ENCODE results near the gene ECPAS. TPM values are rescaled to one million over a fixed set of nuclear protein-coding genes. Genes with fewer than 3 reads are reported as not detected.

ECPAS gene
- polyA plus RNA-seq, 1 donor from 2014 or later: 42.6 TPM

- H2AFZ ChIP-seq (ENCODE audit: low read depth, low read length): no peak overlapping the region
- no peaks in the 10 kb centered on the region for H3K9me3 ChIP-seq (ENCODE audit: low read length)
- H3K27ac ChIP-seq (ENCODE audit: low read length): no peak overlapping the region
- no peaks in the 10 kb centered on the region for H3K27me3 ChIP-seq (ENCODE audit: insufficient read depth, low read depth, low read length)
- no peaks in the 10 kb centered on the region for H3F3A ChIP-seq (ENCODE audit: insufficient read depth, low read length, poor library complexity, severe bottlenecking)
- peaks cover 11% of the 10 kb centered on the region for H3K36me3 ChIP-seq (ENCODE audit: insufficient read depth, low read length)
- TF ChIP-seq MXI1 (conservative IDR thresholded peaks at IDR 0.05; ENCODE audit: poor library complexity, severe bottlenecking) (no peak), RAD21 (conservative IDR thresholded peaks at IDR 0.05) (no peak), EP300 (conservative IDR thresholded peaks at IDR 0.05; ENCODE audit: poor library complexity, severe bottlenecking) (no peak), TAF1 (IDR thresholded peaks at IDR 0.05; ENCODE audit: low read depth) (no peak), POLR2AphosphoS5 (IDR thresholded peaks at IDR 0.05) (no peak), EZH2 (IDR thresholded peaks at IDR 0.05; ENCODE audit: borderline replicate concordance, insufficient read depth, low read length, poor library complexity, severe bottlenecking) (no peak)
- TF ChIP-seq, protein P1, sequence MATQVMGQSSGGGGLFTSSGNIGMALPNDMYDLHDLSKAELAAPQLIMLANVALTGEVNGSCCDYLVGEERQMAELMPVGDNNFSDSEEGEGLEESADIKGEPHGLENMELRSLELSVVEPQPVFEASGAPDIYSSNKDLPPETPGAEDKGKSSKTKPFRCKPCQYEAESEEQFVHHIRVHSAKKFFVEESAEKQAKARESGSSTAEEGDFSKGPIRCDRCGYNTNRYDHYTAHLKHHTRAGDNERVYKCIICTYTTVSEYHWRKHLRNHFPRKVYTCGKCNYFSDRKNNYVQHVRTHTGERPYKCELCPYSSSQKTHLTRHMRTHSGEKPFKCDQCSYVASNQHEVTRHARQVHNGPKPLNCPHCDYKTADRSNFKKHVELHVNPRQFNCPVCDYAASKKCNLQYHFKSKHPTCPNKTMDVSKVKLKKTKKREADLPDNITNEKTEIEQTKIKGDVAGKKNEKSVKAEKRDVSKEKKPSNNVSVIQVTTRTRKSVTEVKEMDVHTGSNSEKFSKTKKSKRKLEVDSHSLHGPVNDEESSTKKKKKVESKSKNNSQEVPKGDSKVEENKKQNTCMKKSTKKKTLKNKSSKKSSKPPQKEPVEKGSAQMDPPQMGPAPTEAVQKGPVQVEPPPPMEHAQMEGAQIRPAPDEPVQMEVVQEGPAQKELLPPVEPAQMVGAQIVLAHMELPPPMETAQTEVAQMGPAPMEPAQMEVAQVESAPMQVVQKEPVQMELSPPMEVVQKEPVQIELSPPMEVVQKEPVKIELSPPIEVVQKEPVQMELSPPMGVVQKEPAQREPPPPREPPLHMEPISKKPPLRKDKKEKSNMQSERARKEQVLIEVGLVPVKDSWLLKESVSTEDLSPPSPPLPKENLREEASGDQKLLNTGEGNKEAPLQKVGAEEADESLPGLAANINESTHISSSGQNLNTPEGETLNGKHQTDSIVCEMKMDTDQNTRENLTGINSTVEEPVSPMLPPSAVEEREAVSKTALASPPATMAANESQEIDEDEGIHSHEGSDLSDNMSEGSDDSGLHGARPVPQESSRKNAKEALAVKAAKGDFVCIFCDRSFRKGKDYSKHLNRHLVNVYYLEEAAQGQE (IDR thresholded peaks at IDR 0.05; ENCODE audit: borderline replicate concordance): no peak
- H3K4me2 ChIP-seq (ENCODE audit: low read length): no peak overlapping the region
- no peaks in the 10 kb centered on the region for H3K9me2 ChIP-seq (ENCODE audit: insufficient read depth, low read length)
- H3K79me2 ChIP-seq (replicated peaks; ENCODE audit: insufficient read depth, low read length): no peaks in the 10 kb centered on the region
- H3K4me3 ChIP-seq (ENCODE audit: low read length): no peak overlapping the region
- H4K20me1 ChIP-seq (ENCODE audit: insufficient read depth): no peaks in the 10 kb centered on the region
- no peak overlapping the region for H3K9ac ChIP-seq (ENCODE audit: low read length)
These were observed 111.9 kb downstream of the ECPAS start for GRCh38 chr9:111372297-111372696.

- H3K27me3 ChIP-seq (ENCODE audit: insufficient read depth, low read depth, low read length): no peaks in the 10 kb centered on the region
- no peak overlapping the region for H3K4me2 ChIP-seq (ENCODE audit: low read length)
- H2AFZ ChIP-seq (ENCODE audit: low read depth, low read length): no peak overlapping the region
- H3F3A ChIP-seq (ENCODE audit: insufficient read depth, low read length, poor library complexity, severe bottlenecking): no peaks in the 10 kb centered on the region
- no peak overlapping the region for H3K9ac ChIP-seq (ENCODE audit: low read length)
- H3K9me3 ChIP-seq (ENCODE audit: low read length): no peaks in the 10 kb centered on the region
- H3K36me3 ChIP-seq (ENCODE audit: insufficient read depth, low read length): peaks cover 11% of the 10 kb centered on the region
- TF ChIP-seq EZH2 (IDR thresholded peaks at IDR 0.05; ENCODE audit: borderline replicate concordance, insufficient read depth, low read length, poor library complexity, severe bottlenecking) (no peak), MXI1 (conservative IDR thresholded peaks at IDR 0.05; ENCODE audit: poor library complexity, severe bottlenecking) (no peak), EP300 (conservative IDR thresholded peaks at IDR 0.05; ENCODE audit: poor library complexity, severe bottlenecking) (no peak), POLR2AphosphoS5 (IDR thresholded peaks at IDR 0.05) (no peak), RAD21 (conservative IDR thresholded peaks at IDR 0.05) (no peak)
- TF ChIP-seq, protein P1 (IDR thresholded peaks at IDR 0.05; ENCODE audit: borderline replicate concordance): no peak
- H4K20me1 ChIP-seq (ENCODE audit: insufficient read depth): no peaks in the 10 kb centered on the region
- H3K79me2 ChIP-seq (replicated peaks; ENCODE audit: insufficient read depth, low read length): no peaks in the 10 kb centered on the region
- no peaks in the 10 kb centered on the region for H3K9me2 ChIP-seq (ENCODE audit: insufficient read depth, low read length)
- H3K27ac ChIP-seq (ENCODE audit: low read length): no peak overlapping the region
- H3K4me3 ChIP-seq (ENCODE audit: low read length): no peak overlapping the region
These were observed 117.2 kb downstream of the ECPAS start for GRCh38 chr9:111366978-111367377.
